LNCAP (cell line): ENCODE results near the gene ILF2.

Experiments used
- CTCF ChIP-seq: fragments of 450-650 bp; IDR thresholded peaks from 2 replicates; pipeline ENCODE4 v1.5.1; 2017; ENCODE audit warnings: mild to moderate bottlenecking

The ILF2 gene

GRCh38 chr1:153661111-153661708 lies 9.6 kb downstream of the ILF2 start:
- no peak for TF ChIP-seq CTCF

GRCh38 chr1:153659656-153660055 lies 11.1 kb downstream of the ILF2 start:
- TF ChIP-seq CTCF: no peak

- TF ChIP-seq CTCF: no peak
Measured at GRCh38 chr1:153659175-153659534, 11.6 kb downstream of the ILF2 start.

GRCh38 chr1:153658400-153659174 lies 12.2 kb downstream of the ILF2 start, which contains the start of gene SNAPIN:
TSS of gene SNAPIN (plus strand) at chr1:153658703. CDS start at chr1:153658744, 41 bp downstream.
- no peak for TF ChIP-seq CTCF

DNA sequence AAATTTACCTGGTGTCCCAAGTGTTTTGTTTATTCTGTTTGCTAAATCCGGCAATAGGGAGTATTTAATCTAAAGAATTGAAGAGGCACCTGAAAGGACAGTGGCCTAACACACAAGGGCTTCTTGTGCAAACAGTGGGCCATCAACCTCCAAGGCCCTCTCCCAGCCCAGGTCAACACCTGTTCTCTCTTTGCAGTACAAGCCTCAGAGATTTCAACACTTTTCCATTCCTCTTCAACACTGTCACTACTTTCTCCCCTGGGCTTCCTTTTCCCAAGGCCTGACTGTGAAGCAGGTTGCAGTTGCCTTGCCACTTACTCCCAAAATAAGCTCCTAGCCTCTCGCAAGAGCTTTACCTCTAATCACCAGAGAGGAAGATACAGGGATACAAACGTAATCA lies 15.5 kb downstream of the ILF2 start:
- no peak for TF ChIP-seq CTCF

GRCh38 chr1:153652805-153653500 lies 17.8 kb downstream of the ILF2 start:
- no peak for TF ChIP-seq CTCF

- no peak for TF ChIP-seq CTCF
Measured at GRCh38 chr1:153651771-153652170, 19.0 kb downstream of the ILF2 start.
